IPS DF 4.7 (cell line): ENCODE results near the gene TMCO1.
"Not testable (repeated sequence)": the region's sequence is repeated elsewhere in the genome, so short reads cannot be mapped to it uniquely, and the experiment has no call there.

Experiments
- DNase-seq: peaks from one replicate; pipeline ENCODE4 v3.0.0-alpha.2; 2013; ENCODE audit warnings: low spot score; ENCODE audit errors: extremely low read depth

Gene TMCO1

GRCh38 chr1:165688046-165688445 lies 80.6 kb downstream of the TMCO1 start:
- no peak for DNase-seq

GRCh38 chr1:165686971-165687433 lies 81.7 kb downstream of the TMCO1 start:
- DNase-seq, result no peak

- DNase-seq, result no peak
Measured at GRCh38 chr1:165686121-165686970, 82.3 kb downstream of the TMCO1 start.

GRCh38 chr1:165683848-165684485 lies 84.7 kb downstream of the TMCO1 start:
- DNase-seq, result no peak

GRCh38 chr1:165680773-165681172 lies 87.9 kb downstream of the TMCO1 start:
- DNase-seq, result not testable (repeated sequence)

- no peak for DNase-seq
Measured at GRCh38 chr1:165680303-165680702, 88.4 kb downstream of the TMCO1 start.

GRCh38 chr1:165679282-165680036 lies 89.2 kb downstream of the TMCO1 start:
- DNase-seq, result no peak

GRCh38 chr1:165678509-165678908 lies 90.2 kb downstream of the TMCO1 start:
- no peak for DNase-seq
